ENCODE data around the gene PTGIS.

The PTGIS gene

GRCh38 chr20:49601153-49601924, 33.4 kb upstream of the PTGIS start:
- TF ChIP-seq CTCF (IDR thresholded peaks at IDR 0.05; ENCODE audit: low read depth, low read length, missing control alignments) = no peak
- H3K4me3 ChIP-seq (replicated peaks; ENCODE audit: low read depth, low read length) = no peak overlapping the region
- DNase-seq (ENCODE audit: extremely low read depth, low read depth) = no peak

GRCh38 chr20:49599746-49600113, 31.8 kb upstream of the PTGIS start:
- TF ChIP-seq CTCF (IDR thresholded peaks at IDR 0.05; ENCODE audit: low read depth, low read length, missing control alignments) = no peak
- DNase-seq (ENCODE audit: extremely low read depth, low read depth) = no peak
- H3K4me3 ChIP-seq (replicated peaks; ENCODE audit: low read depth, low read length) = no peak overlapping the region

- H3K4me3 ChIP-seq (replicated peaks; ENCODE audit: low read depth, low read length) = no peak overlapping the region
- no peak for DNase-seq (ENCODE audit: extremely low read depth, low read depth)
- TF ChIP-seq CTCF (IDR thresholded peaks at IDR 0.05; ENCODE audit: low read depth, low read length, missing control alignments) = no peak
These were observed 30.0 kb upstream of the PTGIS start for GRCh38 chr20:49597825-49598395.

- H3K4me3 ChIP-seq (replicated peaks; ENCODE audit: low read depth, low read length) = no peak overlapping the region
- DNase-seq (ENCODE audit: extremely low read depth, low read depth) = no peak
- no peak for TF ChIP-seq CTCF (IDR thresholded peaks at IDR 0.05; ENCODE audit: low read depth, low read length, missing control alignments)
These were observed 28.0 kb upstream of the PTGIS start for GRCh38 chr20:49595811-49596561.

GRCh38 chr20:49595346-49595745, 27.4 kb upstream of the PTGIS start:
- TF ChIP-seq CTCF (IDR thresholded peaks at IDR 0.05; ENCODE audit: low read depth, low read length, missing control alignments) = no peak
- DNase-seq (ENCODE audit: extremely low read depth, low read depth) = no peak
- H3K4me3 ChIP-seq (replicated peaks; ENCODE audit: low read depth, low read length) = no peak overlapping the region

- no peak overlapping the region for H3K4me3 ChIP-seq (replicated peaks; ENCODE audit: low read depth, low read length)
- DNase-seq (ENCODE audit: extremely low read depth, low read depth) = no peak
- TF ChIP-seq CTCF (IDR thresholded peaks at IDR 0.05; ENCODE audit: low read depth, low read length, missing control alignments) = no peak
These were observed 27.0 kb upstream of the PTGIS start for GRCh38 chr20:49594931-49595315.

All from HFF-Myc (cell line).